ENCODE data around the gene OSCP1.

OSCP1 gene

DNA sequence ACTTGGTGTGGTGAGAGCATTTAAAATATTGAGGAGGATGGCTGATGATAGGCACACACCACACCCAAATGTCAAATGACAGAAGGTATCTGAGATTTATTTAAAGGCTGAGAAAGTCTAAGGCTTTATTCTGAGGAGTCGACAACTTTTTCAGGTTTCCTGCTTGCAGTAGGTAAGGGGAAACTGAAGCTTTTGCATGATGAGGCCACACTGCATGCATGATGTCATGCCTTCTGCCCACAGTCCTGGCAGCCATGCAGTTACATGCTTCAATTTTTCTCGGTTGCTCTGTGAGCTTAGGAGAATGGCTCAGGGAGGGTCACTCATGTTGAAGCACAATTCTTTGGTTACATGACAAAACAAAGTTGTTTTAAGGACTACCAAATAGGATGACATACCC lies 7.0 kb downstream of the OSCP1 start:
- DNase-seq, result no peak

DNA sequence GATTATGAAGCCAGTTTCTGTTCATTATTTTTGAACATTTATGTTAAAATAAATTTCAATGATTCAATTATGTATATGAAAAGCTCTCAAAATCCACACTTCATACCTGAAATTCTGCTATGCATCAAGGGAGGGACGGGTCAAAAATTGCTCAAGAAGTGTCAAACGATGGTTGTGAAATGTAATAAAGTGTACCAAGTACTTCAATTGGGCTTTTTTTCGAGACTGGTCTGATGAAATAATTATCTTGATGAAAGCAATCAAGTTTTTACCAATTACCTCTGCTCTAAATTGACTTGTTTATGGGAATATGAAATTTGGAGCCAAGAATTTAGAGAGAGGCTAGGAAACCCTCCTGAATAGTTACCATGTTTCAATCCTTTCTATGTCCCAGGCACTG lies 7.9 kb downstream of the OSCP1 start:
- no peak for DNase-seq

DNA sequence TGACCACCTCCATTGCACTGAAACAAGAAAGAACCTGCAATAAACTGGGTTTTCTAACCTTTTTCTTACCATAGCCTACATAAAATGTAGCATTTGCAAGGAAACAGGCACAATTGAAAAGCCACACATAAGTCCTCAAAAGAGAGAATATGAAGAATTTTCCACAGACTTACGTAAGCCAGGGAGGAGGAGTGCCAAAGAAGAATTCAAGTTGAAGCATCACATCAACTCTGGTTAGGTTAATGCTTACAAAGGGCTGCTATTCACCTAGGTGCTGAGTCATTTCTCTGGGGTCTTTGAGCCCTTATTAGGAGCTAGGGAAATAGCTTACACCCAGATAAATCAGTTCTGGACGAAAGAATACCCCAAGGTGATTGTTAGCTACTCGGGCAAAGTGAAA lies 9.6 kb downstream of the OSCP1 start:
- DNase-seq, result no peak

DNA sequence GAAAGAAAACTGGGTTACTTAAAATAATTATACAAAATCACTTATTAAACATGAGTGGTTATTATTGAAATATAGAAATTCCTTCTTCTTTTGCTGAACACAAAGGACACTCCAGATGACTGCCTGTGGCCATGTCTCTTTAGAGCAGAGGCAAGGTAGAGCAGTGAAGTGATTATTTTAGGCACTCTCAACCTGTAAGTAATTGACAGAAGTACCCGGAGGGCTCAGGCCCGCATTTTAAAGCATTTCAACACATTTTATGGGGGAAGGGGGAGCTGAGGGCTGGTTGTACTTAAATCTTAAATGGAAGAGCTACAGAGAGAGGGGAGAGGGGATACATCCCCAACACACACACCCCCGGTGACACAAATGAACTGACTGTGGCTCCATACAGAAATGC lies 10.2 kb downstream of the OSCP1 start:
- DNase-seq, result no peak

DNA sequence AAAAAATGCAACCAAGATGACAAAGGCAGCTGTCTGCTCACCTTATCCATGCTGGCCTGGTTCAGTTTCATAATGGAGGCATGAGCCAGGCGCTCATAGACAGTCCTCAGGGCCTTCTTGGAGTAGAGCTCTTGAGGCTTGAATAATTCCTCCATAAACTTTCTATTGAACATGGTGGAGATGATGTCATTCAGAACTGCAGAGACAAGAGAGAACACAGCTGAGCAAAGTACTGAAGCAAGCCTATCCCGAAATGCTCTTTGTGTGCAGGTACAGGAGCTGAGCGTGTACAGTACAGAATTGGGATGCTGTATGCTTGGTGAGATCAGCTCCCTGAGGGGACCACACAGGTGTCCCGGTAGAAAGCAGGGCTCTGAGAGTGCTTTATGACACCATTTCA lies 11.5 kb downstream of the OSCP1 start:
- no peak for DNase-seq

DNA sequence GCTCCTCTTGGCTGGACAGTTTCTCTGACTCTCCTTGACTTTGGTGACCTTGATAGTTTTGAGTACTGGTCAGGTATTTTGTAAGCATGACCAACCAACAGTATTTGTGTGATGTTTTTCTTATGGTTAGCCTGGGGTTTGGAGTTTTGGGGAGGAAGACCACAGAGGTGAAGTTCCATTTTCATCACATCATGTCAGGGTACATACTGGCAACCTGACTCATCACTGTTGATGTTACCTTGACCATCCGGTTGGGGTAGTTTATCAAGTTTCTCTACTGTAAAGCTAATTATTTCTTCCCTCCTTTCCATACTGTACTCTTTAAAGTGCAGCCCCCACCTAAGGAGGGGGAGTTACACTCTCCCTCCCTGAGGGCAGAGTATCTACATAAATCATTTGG lies 13.4 kb downstream of the OSCP1 start:
- DNase-seq, result no peak

DNA sequence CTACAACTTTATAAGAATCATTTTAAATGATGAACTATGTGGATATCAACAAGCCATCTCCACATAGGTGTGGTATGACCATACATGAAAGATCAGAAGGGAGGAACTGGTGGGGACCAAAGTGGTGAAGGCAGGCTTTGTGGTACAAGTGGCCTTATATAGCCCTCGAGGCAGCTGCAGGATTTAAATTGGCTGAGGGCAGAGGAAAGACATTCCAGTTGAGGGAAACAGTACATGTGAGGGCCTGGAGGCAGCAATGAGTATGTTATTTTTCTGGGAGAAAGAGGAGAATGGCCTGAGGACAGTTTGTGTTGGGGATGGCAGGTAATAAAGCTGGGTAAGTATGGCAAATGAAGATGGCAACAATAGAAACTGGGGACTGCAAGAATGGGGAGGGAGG lies 17.1 kb downstream of the OSCP1 start:
- DNase-seq, result no peak

DNA sequence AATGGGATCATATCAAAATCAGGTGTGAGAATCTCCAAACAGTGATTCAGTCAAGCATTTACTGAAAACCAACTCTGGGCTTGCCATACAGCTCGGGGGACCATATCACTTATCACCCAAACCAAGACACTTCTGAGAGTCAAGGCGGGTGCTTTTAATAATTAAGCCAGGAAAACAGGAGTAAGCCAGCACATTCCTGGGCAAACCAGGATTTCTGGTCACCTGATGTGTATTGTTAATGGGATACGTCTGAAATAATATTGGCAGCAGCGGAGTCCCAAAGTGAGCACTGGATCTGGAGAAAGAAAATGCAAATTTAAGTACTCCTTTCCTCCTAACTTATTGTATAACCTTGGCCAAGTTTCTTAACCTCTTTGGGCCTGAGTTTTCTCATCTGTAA lies 17.6 kb downstream of the OSCP1 start:
- DNase-seq, result no peak

DNA sequence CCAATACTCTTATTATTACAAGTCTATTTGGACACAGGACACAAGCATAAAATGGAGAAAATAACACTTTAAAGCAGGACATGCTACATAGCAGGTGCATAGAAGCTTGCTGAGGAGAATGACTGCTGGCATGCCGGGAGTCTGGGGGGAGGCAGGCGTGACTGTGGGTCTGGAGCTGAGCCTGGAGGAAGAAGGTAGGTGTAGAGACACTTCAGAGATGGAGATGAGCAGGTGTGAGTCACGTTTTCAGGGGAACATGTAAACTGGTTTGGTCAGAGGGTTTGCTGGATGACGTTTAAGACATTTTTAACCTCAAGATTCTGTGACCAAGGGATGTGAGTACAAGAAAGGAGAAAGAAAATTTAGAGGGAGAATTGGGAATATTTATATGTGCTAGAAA lies 24.5 kb downstream of the OSCP1 start:
- no peak for DNase-seq

DNA sequence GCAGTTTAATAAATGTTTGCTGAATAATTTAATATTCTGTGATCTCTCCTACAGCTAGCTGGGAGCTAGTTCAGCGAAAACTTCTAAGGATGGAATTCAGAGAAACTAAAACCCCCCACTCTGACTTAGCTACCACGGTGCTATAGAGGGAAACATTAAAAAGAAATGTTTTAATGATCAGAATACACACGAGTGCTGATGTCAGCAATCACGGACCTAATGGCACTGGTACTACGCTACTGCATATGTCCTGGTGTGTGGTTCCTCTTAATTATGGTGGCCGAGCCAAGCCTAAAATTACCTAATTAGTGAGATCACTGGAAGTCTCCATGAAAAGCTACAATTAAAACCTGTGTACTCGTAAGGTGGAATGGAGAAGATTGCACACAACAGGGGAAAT lies 28.6 kb downstream of the OSCP1 start:
- no peak for DNase-seq

DNA sequence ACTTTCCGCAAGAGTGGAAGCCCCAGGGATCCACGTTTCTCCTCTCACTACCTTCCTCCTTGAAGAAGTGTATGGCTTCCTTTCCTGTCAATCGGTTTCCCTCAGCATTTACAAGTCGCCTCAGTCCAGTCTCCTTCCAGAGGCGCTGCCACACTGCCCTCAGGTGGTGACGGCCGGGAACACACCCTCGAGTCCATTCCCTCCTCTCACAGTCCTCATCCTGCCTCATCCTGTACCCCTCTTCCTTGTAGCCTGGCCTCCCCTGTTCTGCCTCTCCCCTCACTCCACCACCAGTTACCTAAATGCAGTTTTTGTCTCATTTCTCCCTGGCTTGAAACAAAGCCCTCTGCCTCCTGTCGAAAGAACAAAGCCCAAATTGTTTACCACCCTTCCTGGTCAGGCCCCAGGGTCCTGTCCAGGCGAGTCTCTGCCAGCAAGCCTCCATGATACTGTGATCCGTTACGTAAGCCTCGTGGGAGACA lies 29.4 kb downstream of the OSCP1 start:
- DNase-seq, result peak; percentile 89

DNA sequence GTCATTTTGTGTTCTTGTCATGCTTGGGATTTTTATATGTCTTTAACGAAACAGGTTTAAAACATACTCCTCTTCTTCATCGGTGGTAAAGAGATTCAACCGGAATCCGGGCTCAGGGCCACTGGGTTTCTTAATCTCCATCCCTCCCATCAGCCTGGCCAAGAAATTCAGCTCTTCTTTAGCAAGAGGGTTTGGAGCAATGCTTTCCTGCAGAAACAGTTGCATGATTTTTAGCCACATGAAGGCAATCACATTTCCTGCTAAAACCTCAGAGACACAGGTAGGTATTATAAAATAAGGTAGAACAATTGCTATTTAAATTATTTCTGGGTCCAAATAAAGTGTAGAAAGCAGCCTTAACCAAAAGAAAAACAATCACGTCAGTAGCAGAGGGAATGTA lies 29.8 kb downstream of the OSCP1 start:
- no peak for DNase-seq

DNA sequence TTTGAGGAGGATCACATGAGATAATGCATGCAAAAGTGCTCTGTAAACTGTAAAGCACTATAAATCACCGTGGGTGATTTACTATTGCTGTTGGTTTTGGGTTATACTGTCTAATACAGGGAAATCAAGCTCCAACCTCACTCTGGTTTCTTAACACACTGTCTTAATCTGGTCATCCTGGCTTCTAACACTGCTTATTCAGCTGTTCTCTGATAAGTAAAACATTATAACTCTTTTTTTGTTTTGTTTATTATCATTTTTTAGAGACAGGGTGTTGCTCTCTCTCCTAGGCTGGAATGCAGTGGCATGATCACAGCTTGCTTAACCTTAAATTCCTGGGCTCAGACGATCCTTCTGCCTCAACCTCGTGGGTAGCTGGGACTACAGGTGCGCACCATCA lies 30.7 kb downstream of the OSCP1 start:
- no peak for DNase-seq

DNA sequence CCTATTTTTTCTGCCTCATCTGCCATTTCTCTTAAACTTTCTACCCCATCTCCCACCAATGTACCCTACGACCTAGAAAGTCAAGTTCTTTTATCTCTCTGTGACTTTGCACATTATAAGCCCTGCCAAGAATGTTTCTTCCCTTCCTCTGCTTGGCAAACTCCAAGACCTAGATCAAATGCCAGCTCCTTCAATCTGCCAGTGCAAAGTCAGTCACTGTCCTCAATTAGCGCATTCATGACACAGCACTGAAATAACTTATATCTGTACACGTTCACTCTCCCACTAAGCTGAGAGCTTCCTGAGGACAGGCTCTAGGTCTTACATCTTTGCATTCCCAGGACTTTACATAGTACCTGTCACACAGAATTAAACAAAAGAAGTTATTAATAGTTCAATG lies 31.1 kb downstream of the OSCP1 start:
- DNase-seq, result no peak

DNA sequence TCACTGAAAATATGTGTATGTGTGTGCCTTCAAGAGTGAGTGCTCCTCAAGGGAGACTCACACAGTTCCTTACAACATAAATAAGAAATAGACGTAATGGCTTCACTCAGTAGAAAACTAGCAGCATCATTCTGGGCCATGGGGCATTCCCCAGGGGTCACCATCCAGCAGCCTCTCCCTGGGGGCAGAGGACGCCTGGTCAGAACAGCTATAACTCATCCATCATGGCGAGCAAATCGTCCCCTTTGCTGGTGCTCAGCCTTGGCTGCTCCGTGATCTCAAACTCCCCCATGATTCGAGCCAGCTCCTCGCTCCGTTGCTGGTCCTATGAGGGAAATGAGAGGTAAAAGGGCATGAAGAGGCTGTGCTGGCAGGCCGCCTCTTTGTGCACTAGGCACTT lies 32.3 kb downstream of the OSCP1 start:
- DNase-seq, result no peak

DNA sequence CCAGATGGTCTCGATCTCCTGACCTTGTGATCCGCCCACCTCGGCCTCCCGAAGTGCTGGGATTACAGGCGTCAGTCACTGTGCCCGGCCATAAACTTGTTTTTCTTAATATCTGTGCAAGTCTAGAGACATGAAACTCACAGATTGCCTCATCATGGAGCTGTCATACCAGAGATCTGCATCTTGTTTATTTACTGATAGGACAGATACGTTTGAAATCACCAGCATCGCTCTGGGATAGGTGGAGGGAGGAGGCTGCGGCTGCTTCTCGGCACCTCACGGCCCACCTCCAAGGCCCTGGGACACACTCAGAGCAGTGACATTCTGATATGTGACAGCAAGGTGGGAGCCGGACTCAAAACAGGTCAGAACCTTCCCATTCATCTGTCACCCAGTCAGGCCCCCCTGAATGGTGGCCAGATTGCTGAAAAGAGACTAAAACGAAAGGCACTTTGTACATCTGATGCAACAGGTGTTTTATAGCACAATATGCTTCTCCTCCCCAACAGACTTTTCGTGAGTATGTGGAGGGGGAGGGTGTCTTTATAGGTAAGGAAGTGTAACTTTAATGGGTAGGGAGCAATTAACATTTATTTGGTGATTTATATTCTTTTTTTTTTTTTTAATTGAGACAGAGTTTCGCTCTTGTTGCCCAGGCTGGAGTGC lies 34.5 kb downstream of the OSCP1 start:
- no peak for DNase-seq

DNA sequence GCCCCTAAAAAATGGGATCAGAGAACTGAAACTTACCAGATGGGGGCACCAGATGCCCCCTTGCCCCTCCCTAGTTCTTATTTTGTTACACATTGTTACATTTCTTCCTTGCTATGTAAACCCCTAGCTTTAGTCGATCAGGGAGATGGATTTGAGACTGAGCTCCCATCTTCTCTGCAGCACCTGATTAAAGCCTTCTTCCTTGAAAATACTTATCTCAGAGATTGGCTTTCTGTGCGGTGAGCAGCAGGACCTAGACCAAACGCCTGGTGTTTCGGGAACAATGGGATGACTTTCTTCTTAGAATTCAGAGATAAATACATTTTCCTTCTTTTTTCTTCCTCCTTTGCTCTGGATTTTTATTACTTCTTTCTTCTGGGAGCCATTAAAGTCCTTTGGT lies 35.9 kb downstream of the OSCP1 start:
- DNase-seq, result no peak

DNA sequence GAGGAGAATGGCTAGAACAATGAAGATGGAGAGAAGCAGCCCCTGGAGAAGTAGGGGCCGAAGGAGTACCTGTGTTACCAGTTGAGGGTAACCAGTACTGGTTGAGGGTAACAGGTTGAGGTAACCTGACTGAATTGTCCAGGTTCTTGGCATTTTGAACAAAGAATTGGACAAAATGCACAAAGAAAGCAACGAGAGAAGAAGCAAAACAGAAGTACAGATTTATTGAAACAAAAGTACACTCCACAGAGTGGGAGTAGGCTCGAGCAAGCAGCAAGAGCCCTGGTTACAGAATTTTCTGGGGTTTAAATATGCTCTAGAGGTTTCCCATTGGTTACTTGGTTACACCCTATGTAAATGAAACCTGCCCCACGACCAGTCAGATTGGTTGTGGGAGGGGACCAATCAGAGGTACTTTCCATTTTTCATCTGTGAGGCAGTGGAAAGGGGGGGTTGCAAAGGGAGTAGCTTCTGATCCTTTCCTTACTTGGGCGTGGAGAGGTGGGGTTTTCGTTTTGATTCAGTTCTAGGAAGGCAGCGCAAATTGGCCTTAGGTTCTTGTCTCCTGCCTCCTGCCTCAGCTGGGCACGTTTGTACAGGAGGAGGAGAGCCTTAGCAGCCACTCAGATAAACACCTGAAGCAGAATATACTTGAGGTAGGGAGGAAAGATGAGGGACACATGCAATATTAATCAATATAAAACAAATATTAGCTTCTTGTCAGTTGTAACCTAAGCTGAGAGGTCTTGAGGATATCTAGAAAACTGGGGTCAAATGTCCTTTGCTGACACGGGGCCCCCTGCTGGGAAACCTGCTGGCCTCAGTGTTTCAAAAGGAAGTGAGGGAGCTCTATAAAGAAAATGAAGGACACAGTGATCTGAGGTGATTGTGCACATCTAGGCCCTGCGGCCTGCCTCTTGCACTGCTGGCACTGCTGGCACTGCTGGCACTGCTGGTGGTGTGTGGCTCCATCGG lies 38.3 kb downstream of the OSCP1 start:
- peak; percentile 60 for DNase-seq

DNA sequence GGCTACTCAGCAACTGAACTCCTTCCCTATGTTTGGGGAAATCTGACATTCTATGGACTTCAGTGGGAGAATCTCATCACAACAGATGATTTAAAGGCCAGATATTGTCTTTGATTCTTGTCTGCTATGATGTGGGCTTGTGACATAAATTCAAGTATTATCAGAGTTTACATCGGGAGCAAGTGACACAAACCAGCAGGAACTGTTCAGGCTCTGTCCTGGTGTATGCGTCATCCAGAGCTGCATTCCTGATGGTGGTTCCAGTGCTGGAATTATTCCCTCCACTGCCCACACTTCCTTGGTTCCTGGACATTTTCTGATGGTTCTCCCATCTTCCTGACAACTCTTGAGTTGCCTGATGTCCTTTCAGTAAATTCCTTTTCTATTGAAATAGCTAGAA lies 41.8 kb downstream of the OSCP1 start:
- no peak for DNase-seq

DNA sequence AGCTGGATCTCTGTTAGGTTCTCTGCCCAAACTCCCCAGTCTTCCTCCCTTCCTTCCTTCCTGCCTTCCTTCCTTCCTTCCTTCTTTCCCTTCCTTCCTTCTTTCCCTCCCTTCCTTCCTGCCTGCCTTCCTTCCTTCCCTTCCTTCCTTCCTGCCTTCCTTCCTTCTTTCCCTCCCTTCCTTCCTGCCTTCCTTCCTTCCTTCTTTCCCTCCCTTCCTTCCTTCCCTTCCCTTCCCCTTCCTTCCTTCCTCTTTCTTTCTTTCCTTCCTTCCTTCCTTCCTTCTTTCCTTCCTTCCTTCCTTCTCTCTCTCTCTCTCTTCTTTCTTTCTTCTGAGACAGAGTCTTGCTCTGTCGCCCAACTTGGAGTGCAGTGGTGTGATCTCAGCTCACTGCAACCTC lies 43.8 kb downstream of the OSCP1 start:
- no peak for DNase-seq

DNA sequence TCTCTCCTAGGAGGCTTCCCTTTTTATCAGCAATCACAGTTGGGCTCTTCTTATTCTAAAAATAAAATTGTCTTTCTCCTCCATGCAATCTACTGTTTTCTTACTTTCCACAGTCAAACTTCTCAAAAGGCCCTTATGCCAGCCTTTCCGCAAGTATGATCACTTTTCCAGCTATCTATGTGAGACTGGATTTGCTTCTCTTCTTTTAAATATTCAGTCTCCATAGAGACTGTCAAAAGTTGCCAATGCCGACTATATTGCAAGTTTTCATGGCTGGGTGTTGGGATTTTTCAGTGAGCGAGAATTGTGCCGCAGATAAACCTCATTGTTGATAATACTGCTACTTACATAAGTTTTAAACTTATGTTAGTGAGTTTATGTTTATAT lies 47.8 kb downstream of the OSCP1 start:
- no peak for DNase-seq

DNA sequence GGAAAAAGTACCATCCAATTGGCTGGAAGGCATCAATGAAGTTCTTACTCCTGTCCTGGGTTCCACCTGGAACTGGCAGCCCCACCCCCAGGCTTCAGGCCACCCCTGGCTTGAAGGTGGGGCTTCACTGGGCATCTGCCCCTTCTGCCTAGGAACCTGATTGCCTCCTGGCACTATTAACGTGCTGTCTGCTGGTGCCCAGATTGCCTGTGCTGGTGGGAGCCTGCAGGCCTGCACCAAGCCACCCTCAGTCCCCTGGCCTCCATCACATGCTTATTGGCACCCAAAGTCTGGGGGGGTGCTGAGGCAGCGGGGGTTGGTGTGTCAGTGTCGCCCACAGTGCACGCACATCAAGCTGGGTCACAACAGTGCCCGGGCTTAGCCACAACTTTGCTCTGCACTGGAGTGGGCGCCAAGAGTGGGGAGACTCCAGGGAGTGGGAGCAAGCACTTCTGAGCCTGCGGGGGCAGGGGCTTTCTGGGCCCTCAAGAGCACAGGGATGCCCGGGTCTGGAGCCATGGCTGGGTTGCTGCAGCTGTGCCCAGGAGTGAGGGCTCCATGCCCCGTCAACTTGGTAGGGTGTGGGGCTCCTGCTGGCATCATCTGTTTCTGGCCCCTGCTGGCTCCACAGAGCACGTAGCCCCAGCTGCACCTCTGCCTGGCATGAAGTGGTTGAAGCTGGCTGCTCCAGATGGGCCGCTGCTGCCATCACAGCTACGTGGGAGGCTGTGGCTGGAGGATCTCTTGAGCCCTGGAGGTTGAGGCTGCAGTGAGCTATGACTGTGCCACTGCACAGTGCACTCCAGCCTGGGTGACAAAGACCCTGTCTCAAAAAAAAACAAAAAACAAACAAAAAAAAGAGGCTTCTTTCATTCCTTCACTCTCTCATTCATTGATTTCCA lies 48.4 kb downstream of the OSCP1 start:
- no peak for DNase-seq

Measured in CD4-positive, alpha-beta T cell treated with Interleukin-12 subunit alpha and Interleukin-12 subunit beta, for 1 hour (primary cell).